Activated CD4-positive, alpha-beta T cell treated with anti-CD3 and anti-CD28 coated beads, Interleukin-2, amount 50 U/mL, for 48 hours (primary cell): ENCODE measurements around the gene ITSN2.
A peak's percentile ranks its signal among the peaks of the same experiment; 100 is the strongest.

ENCODE experiments used
- DNase-seq, 2 experiments: peaks; one replicate each; pipeline ENCODE4 v3.0.0-alpha.2; 2020

The ITSN2 gene

DNA sequence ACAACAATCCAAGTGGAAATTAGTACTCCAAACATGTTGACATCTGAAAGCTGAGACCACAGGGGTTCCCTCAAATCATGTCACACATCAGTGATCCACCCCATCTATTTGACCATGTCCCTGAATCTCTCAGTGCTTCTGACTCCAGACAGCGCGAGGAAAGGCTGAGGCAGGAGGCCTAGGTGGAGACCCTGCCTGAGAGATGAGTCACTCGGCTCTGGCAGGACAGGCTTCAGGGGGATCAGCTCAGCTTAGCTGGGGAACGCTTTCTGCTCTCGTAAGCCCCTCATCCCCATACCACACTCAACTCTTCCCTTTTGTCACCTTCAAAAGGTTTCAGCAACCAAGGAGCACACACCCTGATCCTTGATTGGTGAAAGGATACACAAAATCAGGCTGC, 191.3 kb downstream of the ITSN2 start:
- no peak for DNase-seq

DNA sequence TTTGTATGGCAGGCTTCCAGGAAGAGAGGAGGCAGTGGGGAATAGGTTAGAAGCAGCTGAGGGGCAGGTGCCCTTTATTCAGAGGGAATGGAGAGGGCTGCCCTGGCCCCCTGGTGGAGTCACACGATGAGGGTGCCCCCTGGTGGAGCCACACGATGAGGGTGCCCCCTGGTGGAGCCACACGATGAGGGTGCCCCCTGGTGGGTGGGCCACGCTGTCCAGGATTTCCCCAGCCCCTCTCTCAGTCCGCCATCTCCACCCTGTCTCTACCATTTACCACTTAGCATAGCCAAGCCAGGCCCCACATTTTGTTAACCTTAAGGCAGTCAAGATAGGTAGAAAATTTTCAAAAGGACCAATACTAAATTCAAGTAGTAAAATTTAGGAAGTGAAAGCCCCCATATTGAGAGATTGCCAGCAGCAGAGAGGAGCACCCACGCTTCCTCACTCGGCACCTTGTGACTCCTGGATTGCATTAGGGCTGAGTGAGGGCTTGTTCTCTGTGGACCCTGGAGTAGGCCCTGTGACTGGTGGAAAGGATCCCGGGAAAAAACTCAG, 195.8 kb downstream of the ITSN2 start:
- DNase-seq, result peak; percentile 42 to 51

DNA sequence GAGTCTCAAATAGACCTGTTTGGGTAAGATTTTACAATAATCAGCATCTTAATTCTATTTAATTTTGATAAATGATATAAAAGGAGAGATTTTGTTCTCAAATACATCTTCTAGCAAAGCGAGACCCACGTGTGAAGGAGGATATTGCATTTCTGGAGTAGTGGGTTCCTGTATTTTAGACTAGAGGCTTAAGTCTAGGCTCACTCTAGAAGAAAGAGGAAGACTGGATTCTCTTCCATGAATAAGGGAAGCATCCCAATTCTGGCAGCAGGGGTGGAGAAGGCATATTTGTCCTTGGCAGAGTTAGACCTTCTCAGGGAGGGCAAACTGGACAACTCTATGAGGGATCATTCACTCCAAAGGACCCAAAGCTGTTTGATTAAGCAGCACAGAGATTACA, 196.7 kb downstream of the ITSN2 start:
- DNase-seq, result no peak

DNA sequence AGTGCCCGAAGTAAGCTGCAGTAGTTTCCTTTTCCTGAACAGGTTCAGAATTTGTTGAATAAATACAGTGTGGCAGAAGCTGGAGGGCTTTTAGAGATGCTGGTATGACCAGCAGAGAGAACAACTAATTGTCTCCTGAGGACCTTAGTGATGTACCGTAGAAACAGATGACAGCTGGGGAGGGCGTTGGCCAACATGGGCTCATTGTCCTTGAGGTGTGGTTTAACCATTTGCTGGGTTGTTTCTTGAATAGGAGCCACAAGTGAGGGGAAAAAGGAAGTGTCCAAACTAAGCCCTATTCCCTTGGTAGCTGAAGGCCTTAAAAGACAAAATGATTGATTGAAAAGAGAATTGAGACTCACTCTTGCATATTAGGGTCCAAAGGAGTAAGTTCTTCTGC, 197.2 kb downstream of the ITSN2 start:
- DNase-seq, result no peak

DNA sequence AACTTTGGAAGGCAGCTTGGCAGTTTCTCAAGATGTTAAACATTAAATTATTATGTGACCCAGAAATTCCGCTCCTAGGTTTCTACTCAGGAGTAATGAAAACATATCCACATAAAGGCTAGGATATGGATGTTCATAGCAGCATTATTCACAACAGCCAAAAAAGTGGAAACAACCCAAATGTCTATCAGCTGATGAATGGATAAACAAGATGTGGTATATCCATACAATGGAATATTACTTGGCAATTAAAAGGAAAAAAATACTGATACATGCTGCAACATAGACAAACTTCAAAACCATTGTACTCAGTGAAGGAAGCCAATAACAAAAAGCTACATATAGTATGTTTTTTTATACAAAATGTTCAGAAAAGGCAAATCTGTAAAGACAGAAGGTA, 197.8 kb downstream of the ITSN2 start:
- DNase-seq, result no peak

DNA sequence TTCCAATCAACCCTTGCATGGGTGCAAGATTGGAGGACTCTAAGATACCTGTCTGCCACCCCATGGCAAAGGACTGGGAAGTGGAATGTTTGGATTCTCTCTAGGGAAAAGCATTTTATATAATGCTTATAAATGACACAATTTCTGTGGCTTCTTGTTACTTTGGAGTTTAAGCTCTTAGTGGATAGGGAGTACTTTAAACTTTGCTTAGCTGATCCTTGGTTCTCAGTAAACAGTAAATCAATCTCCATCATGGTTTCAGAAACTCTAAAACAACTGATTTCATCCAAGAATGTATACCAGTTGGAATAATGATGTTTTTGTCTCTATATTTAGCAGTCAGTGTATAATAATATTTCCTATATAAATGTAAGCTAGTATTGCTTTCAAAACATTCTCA, 199.6 kb downstream of the ITSN2 start:
- no peak for DNase-seq

DNA sequence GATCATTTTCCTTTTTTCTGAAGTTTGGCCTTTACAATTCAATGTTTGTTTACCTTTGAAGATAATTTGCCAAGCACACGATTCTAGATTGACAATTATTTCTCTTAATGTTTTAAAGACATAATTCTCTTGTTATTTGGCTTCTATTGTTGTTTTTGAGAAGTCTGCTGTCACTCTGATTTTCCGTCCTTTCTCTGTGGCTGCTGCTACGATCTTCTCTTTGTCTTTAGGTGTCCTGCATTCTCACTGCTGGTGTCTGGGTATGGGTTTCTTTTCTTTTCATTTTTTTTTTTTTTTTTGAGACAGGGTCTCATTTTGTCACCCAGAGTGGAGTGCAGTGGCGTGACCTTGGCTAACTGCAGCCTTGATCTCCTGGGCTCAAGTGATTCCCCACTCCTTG, 200.6 kb downstream of the ITSN2 start:
- DNase-seq, result no peak

DNA sequence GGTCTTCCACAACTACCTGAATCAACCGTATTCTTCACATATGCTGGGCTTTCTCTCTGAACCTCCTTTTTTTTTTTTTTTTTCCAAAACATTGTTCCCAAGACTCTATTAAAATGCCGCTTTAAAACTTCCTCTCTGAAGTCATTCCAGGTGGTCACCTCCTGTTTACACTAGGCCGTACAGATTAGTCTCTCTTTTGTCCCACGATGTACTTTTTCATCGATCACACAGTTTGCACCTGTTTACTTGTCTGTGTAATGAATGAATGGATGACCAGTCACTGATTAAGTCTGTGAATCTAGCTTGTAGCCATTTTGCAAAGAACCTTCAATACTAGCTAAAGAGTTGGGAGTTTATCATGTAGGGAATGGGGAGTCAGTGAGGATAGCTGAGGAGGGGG, 202.2 kb downstream of the ITSN2 start:
- no peak for DNase-seq

DNA sequence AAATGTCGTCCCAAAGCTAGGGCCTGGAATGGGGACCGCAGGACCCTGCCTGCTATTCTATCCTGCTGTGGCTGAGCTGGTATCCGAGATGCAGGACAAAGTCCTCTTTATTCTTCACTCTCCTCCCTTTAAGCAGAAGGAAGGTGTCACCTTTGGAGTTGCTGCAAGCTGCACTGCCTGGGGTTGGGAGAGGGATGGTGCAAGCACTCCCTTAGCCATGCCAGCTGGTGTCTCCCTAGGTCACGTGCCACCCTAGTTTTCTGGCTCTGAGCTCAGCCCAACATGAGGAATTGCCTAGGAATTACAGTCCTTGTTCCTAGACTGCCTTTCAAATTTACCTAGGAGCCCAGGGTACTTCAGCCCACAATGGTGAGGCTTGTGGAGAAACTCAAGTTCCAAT, 206.9 kb downstream of the ITSN2 start:
- DNase-seq, result no peak
